Measurements from ENCODE around the gene SPSB3. TPM values are rescaled to one million over a fixed set of nuclear protein-coding genes. Genes with fewer than 3 reads are reported as not detected.

SPSB3 gene
- total and polyA plus RNA-seq, 2 donors (not counting 1 experiment from before 2014, with no cell fraction given), result 9.6 to 32.7 TPM

DNA sequence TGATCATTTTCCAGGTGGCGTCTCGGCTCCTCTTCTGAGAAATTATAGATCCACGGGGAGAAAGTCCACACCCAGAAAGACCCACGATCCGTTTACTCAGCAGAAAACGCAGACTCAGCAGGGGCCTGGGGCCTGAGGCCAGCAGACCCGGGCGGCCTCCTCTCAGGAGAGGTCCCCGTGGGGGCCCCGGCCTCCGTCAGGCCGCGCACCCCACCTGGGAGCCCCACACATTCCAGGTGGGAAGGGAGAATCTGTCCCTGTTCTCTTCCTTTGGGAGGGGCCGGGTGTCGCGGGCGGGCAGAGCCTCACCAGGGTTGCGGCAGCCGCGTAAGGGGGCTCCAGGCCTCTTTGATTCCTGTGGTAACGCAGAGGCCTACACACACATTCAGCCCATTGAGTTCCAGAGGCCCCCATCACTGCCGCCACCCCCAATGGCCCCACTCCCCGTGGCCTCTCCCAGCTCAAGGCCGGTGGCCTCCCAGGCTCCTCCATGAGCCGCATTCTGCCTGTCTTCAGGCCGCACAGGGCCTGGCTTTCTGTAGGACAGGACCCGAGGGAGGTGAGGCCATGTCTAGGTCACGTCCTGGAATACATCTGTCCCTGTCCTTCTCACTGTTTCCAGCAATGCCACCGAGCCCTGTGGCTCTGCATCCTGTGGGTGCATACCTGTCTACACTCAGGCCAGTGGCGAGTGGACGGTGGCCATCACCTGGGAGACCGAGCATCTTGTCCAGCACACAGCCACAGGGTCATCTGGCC is 12.7 kb upstream of the SPSB3 start:
- H3K4me2 ChIP-seq (ENCODE audit: extremely low read depth, insufficient read depth, low read length), result no peak overlapping the region
- no peaks in the 10 kb centered on the region for H4K20me1 ChIP-seq (ENCODE audit: control insufficient read depth, extremely low read depth, insufficient read depth, low read length)
- peaks cover 5% of the 10 kb centered on the region for H3K36me3 ChIP-seq (ENCODE audit: control insufficient read depth, insufficient read depth, low read length)
- no peaks in the 10 kb centered on the region for H3K79me2 ChIP-seq (ENCODE audit: control insufficient read depth, insufficient read depth, low read length)
- DNase-seq (ENCODE audit: low read depth in 2 of 2), result no peak
- no peak overlapping the region for H3K27ac ChIP-seq (ENCODE audit: insufficient read depth, low read length)
- no peak overlapping the region for H3K9ac ChIP-seq (ENCODE audit: insufficient read depth, low read length)
- H3K4me3 ChIP-seq (replicated peaks in 1 of 4; ENCODE audit: control extremely low read depth in 1 of 4, insufficient read depth in 1 of 4, low read depth in 3 of 4, low read length in 4 of 4), result no peak overlapping the region
- H3K4me1 ChIP-seq (ENCODE audit: control insufficient read depth, extremely low read depth, insufficient read depth, low read length), result no peaks in the 10 kb centered on the region
- TF ChIP-seq, protein P1, sequence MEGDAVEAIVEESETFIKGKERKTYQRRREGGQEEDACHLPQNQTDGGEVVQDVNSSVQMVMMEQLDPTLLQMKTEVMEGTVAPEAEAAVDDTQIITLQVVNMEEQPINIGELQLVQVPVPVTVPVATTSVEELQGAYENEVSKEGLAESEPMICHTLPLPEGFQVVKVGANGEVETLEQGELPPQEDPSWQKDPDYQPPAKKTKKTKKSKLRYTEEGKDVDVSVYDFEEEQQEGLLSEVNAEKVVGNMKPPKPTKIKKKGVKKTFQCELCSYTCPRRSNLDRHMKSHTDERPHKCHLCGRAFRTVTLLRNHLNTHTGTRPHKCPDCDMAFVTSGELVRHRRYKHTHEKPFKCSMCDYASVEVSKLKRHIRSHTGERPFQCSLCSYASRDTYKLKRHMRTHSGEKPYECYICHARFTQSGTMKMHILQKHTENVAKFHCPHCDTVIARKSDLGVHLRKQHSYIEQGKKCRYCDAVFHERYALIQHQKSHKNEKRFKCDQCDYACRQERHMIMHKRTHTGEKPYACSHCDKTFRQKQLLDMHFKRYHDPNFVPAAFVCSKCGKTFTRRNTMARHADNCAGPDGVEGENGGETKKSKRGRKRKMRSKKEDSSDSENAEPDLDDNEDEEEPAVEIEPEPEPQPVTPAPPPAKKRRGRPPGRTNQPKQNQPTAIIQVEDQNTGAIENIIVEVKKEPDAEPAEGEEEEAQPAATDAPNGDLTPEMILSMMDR (conservative IDR thresholded peaks at IDR 0.05 in 1 of 2, IDR thresholded peaks at IDR 0.05 in 1 of 2; ENCODE audit: low read depth in 1 of 2, low read length in 2 of 2), result no peak
- no peak for TF ChIP-seq EZH2 (IDR thresholded peaks at IDR 0.05; ENCODE audit: low read length, missing control alignments)
- H3K9me3 ChIP-seq (ENCODE audit: control insufficient read depth, insufficient read depth, low read depth, low read length), result no peaks in the 10 kb centered on the region
- H2AFZ ChIP-seq (ENCODE audit: low read length), result no peak overlapping the region
- H3K27me3 ChIP-seq (ENCODE audit: control insufficient read depth, insufficient read depth, low read length), result no peaks in the 10 kb centered on the region

DNA sequence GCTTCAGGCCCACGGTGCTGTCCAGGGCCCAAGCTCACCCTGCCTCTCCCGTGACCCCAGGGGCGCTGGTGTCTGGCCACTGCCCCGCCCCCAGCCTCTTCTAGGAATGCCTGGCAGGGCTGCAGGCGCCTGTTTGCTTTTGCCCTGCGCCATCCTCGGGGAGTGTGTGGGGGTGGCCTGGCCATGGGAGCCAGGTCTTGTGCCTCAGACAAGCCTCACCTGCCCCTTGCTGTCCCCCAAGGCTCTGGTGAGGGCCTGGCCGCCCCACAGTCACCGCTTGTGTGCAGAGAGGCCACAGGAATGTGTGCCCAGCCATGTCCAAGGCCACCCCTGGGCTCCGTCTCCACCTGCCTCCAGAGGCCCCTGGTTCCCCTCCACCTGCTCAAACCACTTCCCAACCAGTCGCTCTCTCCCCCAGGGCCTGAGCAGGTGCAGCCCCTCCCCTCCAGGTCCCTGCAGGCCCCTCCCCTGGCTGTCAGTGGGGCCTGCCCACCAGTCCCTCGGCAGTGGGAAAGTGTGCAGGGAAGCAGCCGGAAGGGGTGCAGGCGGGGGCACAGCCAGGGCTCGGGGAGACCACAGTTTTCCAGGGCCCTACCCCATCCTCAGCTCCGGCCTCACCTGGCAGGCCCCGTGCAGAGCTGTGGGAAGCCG is 12.0 kb upstream of the SPSB3 start:
- no peaks in the 10 kb centered on the region for H3K79me2 ChIP-seq (ENCODE audit: control insufficient read depth, insufficient read depth, low read length)
- H2AFZ ChIP-seq (ENCODE audit: low read length), result no peak overlapping the region
- peaks cover 5% of the 10 kb centered on the region for H3K36me3 ChIP-seq (ENCODE audit: control insufficient read depth, insufficient read depth, low read length)
- H4K20me1 ChIP-seq (ENCODE audit: control insufficient read depth, extremely low read depth, insufficient read depth, low read length), result no peaks in the 10 kb centered on the region
- H3K9me3 ChIP-seq (ENCODE audit: control insufficient read depth, insufficient read depth, low read depth, low read length), result no peaks in the 10 kb centered on the region
- no peak overlapping the region for H3K4me3 ChIP-seq (replicated peaks in 1 of 4; ENCODE audit: control extremely low read depth in 1 of 4, insufficient read depth in 1 of 4, low read depth in 3 of 4, low read length in 4 of 4)
- no peak overlapping the region for H3K9ac ChIP-seq (ENCODE audit: insufficient read depth, low read length)
- H3K27ac ChIP-seq (ENCODE audit: insufficient read depth, low read length), result no peak overlapping the region
- no peaks in the 10 kb centered on the region for H3K4me1 ChIP-seq (ENCODE audit: control insufficient read depth, extremely low read depth, insufficient read depth, low read length)
- no peaks in the 10 kb centered on the region for H3K27me3 ChIP-seq (ENCODE audit: control insufficient read depth, insufficient read depth, low read length)
- H3K4me2 ChIP-seq (ENCODE audit: extremely low read depth, insufficient read depth, low read length), result no peak overlapping the region
- TF ChIP-seq, protein P1 (conservative IDR thresholded peaks at IDR 0.05 in 1 of 2, IDR thresholded peaks at IDR 0.05 in 1 of 2; ENCODE audit: low read depth in 1 of 2, low read length in 2 of 2), result no peak
- no peak for TF ChIP-seq EZH2 (IDR thresholded peaks at IDR 0.05; ENCODE audit: low read length, missing control alignments)
- no peak for DNase-seq (ENCODE audit: low read depth in 2 of 2)

DNA sequence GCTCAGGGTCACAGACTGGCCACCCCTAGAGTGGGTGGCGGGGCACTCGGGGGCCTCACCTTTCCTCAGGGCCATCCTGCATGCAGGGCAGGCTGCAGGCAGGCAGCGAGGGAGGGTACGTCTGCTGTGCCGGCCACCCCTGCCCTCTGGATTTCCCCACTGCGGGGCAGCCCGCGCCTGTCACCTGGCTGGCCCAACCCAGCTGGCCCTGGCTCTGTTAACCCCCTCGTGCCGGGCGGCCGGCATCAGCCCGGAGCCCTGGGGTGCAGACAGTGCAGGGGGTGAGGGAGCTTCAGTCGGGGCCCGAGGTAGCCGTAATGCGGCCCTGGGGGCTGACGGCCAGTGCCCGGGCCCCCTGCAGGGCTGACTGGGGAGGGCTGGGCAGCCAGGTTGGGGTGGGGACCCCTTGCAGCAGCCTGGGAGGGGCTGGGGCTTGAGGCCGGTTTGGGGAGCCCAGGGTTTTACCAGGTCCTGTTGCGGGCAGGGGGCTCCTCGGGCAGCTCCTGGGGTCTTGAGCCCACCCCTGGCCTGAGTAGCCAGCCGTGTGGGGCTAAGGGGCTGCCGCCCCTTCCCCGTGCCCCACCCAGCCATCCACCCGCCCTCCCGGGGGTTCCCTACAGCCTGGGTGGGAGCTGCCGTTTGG is 11.3 kb upstream of the SPSB3 start, which contains the start of gene IGFALS:
Gene IGFALS, minus strand, starts transcription at position 128 of the 643 bp plus-strand sequence. Its CDS starts 53 bp downstream, at position 75.
- Histone ChIP-seq H3K27me3 (ENCODE audit: control insufficient read depth, insufficient read depth, low read length) (no peaks in the 10 kb centered on the region), H2AFZ (ENCODE audit: low read length) (no peak within 1 kb of the TSS), H3K79me2 (ENCODE audit: control insufficient read depth, insufficient read depth, low read length) (no peaks in the 10 kb centered on the region), H3K9ac (ENCODE audit: insufficient read depth, low read length) (no peak within 1 kb of the TSS), H3K4me1 (ENCODE audit: control insufficient read depth, extremely low read depth, insufficient read depth, low read length) (no peaks in the 10 kb centered on the region), H3K4me2 (ENCODE audit: extremely low read depth, insufficient read depth, low read length) (no peak within 1 kb of the TSS), H3K4me3 (replicated peaks in 1 of 4; ENCODE audit: control extremely low read depth in 1 of 4, insufficient read depth in 1 of 4, low read depth in 3 of 4, low read length in 4 of 4) (no peak within 1 kb of the TSS), H4K20me1 (ENCODE audit: control insufficient read depth, extremely low read depth, insufficient read depth, low read length) (no peaks in the 10 kb centered on the region), H3K9me3 (ENCODE audit: control insufficient read depth, insufficient read depth, low read depth, low read length) (no peaks in the 10 kb centered on the region), H3K36me3 (ENCODE audit: control insufficient read depth, insufficient read depth, low read length) (peaks cover 5% of the 10 kb centered on the region), H3K27ac (ENCODE audit: insufficient read depth, low read length) (no peak within 1 kb of the TSS)
- TF ChIP-seq, protein P1 (conservative IDR thresholded peaks at IDR 0.05 in 1 of 2, IDR thresholded peaks at IDR 0.05 in 1 of 2; ENCODE audit: low read depth in 1 of 2, low read length in 2 of 2), result no peak
- no peak for TF ChIP-seq EZH2 (IDR thresholded peaks at IDR 0.05; ENCODE audit: low read length, missing control alignments)
- DNase-seq (ENCODE audit: low read depth in 2 of 2), result no peak

All from fibroblast of lung (primary cell).